Stimulated activated CD8-positive, alpha-beta memory T cell treated with anti-CD3 and anti-CD28 coated beads, Interleukin-4, amount 100 ng/mL, for 48 hours (primary cell): ENCODE data around the gene AKR1C3.
"Not testable (repeated sequence)": the region's sequence is repeated elsewhere in the genome, so short reads cannot be mapped to it uniquely, and the experiment has no call there.

Experiments
- DNase-seq: peaks from one replicate; pipeline ENCODE4 v3.0.0-alpha.2; 2020

Gene AKR1C3

DNA sequence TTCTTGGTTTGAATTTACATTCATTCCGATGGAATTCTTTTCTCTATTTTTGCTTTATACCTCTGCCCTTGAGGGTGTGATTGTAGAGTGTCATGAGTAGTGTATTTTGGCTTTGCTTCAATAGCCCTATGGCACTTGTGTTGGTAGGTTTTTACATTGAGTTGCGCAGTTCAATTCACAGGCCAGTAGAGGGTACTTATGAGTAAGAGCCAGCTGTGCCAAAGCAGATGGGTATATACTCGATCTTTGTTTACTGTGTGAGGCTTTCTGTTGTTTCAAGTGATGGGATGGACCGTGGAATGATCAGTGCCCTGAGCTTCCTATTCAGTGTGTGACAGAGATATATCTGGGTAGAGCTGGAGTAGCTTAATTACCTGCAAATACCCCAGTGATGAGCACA, 4.3 kb upstream of the AKR1C3 start:
- no peak for DNase-seq

DNA sequence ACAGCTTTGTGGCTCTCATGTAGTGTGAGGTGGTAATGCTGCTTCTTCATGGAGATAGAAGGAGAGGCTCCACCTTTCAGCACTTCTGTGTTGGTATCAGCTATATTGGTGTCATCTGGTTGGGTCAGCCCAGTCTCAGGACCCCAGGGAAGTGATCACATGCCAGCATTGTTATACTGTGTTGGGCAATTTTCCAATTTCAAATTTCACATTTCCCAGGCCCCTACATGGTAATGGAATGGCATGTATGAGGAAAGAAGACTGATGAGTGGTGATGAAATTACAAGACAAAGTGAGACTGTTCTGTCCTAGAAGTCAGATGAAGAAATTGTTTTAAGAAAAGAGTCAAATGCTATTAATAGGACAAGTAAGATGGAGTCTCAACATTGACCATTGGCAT, 3.7 kb upstream of the AKR1C3 start:
- DNase-seq, result no peak

DNA sequence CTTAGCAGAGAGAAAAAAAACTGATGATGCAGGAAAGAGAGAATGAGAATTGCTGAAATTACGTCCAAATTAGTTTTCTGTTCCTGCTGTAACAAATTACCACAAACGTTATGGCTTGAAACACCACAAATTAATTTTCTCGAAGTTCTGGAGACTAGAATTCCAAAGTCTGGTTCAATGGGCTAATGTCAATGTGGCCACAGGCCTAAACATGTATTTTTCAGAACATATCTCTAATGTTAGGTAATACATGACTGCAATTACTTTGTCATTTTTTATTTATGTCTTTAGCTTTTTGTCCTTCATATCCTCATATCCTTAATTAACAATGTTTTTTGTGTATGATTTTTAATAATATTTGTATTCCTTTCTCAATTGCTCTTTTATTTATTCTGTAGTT, 3.0 kb upstream of the AKR1C3 start:
- no peak for DNase-seq

DNA sequence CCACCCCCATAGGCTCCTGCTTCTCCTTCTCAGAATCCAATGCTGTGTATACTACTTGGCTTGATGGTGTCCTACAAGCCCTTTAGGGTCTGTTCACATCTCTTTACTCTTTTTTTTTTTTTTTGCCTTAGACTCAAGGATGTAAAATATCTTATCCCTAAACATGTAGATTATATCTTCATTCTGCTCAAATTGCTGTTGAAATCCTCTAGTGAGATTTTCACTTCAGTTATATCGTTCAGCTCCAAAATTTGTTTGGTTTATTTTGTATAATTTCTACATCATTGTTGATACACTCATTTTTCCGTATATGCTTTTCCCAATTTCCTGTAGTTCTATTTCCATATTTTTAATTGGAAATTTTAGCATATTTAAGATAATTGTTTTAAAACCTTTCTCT, 1.8 kb upstream of the AKR1C3 start:
- DNase-seq, result no peak

DNA sequence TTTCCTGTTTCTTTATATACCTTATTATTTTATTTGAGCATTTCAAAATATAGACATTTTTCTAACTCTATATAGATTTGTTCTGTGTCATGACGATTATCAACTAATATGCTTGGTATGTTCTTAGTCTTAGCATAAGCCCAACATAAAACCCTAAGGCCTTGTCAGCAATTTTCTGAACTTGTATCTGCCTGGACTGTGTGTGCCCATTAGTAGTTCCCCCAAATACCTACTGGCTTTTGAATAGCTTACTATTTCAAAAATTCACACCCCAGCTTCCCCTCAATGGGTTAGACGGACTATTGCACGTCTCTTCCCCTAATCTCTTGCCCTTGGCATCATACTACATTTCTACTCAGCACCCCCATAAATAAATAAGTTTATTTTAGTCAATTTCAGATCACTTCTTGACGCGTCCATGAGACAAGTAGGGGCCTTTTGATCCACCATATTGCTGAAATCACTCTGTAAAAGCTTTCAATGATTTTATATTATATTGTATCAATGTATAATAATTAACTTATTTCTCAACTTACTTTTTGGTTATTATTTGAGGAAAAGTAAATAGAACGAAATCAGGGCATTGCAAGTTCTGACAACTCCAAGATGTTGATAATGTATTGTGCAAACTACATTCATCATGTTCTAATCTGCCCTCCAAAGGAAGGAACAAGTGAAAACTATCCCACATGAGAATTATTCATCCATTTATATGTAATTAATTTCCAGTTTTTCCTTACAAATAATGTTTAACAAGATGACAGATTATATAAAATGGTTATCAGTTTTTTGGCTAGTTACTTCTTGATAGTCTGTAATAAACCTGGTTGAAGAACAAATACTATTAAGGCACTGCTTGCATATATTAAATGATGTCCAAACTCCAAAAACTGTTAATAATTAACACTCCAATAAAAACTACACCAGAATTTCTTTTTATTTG, 1.1 kb upstream of the AKR1C3 start:
- DNase-seq, result no peak

DNA sequence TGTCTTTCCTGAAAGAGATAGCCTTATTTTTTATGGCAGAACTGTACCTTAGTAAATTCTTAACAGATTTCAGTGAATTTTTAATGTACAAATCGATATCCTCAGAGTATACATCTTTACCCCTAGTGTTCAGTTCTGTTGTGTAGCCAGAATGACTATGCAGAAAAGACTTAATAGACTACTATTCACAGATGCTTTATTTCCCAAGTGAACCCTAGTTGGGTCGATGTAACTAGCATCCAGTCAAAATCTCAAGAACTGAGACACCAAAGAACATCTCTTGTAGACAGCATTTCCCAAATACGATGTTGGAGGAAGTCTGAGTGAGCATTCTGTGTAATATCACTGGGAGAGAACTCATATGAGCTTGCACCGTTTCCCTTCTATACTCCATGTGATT, 1.5 kb downstream of the AKR1C3 start:
- DNase-seq, result no peak

DNA sequence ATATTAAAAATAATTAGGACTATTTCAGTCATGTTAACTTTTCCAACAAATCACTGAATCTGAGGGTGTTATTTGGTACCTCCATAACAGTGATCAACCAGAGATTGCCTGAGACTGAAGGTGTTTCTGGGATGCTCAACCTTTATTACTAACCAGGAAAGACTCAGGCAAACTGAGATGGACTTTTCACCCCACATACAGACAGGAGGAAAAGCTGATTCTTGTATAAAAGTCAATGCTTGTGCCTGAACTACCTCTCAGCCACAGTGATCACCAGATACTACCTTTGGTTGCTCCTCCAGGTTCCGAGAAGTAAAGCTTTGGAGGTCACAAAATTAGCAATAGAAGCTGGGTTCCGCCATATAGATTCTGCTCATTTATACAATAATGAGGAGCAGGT, 1.9 kb downstream of the AKR1C3 start:
- DNase-seq, result no peak

DNA sequence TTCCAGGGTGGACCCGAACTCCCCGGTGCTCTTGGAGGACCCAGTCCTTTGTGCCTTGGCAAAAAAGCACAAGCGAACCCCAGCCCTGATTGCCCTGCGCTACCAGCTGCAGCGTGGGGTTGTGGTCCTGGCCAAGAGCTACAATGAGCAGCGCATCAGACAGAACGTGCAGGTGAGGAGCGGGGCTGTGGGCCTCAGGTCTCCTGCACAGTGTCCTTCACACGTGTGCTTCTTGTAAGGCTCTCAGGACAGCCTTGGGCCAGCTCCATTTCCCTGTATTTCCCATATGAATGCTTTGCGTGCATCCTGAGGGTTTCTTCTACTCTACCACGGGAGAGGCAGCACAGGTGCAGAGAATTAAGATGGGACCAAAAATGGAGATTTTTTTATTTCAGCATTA, 8.3 kb downstream of the AKR1C3 start:
- DNase-seq, result not testable (repeated sequence)

DNA sequence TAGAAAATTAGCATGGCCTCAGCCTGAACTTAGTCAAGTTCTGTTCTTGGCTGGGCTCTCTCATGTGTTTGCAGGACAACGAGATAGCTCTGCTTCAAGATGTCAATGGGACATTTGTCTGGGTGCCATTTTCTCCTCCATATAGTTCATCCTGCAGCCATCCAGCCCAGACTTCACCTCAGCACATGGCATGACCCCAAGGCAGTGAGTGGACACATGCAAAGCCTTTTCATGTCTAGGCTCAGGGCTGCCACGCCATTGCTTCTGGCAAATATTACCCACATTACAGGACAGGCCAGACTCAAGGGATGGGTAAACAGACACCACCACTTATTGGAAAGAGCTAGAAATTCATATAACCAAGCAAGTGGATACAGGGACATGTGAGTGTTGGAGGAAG, 9.3 kb downstream of the AKR1C3 start:
- no peak for DNase-seq

DNA sequence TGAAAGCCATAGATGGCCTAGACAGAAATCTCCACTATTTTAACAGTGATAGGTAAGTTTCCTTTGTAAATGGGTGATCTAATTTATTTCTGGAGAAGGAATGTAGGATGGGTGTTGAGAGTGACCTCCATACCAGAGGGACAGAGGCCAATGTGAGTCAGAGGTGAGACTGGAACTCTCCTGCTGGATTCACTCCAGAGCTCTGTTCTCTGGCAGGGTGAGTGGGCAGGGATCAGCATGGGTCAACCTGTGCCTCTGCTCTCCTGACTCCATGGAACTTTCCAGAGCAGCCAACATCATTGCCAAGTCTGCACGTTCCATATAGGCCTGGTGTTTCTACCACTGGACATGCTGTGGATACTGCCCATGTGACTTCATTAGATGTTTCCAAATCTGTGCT, 11.4 kb downstream of the AKR1C3 start:
- DNase-seq, result no peak

DNA sequence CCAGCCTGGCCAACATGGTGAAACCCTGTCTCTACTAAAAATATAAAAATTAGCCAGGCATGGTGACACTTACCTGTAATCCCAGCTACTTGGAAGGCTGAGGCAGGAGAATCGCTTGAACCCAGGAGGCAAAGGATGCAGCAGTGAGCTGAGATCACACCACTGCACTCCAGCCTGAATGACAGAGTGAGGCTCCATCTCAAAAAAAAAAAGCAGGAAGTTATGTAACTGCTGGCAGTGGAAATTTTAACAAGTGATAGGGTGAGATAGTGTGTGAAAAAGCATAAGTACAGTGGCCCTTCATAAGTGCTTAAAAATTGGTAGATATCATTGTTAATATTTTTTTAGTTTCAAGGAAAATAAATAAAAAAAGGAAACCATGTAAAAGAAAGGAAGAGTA, 12.3 kb downstream of the AKR1C3 start:
- no peak for DNase-seq

DNA sequence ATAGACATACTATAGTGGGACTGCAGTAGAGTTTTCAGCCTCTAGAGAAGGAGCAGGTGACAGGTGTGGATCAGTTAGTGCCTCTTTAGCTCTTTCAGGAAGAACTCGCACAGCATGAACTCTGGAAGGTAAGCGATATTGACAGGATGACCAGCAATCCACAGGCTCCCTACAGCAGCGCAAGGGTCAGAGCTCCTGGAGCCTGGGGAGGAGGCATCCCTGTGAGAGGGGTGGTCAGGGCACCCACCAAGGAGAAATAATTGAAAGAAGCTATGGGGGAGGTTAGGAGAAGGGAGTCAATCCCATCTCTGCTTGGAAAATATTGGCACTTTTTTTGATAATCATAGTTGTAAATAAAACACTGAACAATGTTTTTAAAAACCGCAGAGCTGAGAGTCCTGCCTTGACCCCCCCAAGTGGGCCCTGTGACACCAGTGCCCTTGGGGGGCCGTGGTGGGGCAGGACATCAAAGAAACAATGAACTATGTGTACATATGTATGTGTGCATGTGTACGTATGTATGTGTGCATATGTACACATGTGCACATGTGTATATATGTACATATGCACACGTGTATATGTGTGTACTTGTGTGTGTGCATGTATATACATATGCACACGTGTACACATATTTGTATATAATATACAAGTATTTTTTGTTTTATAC, 13.8 kb downstream of the AKR1C3 start:
- no peak for DNase-seq

DNA sequence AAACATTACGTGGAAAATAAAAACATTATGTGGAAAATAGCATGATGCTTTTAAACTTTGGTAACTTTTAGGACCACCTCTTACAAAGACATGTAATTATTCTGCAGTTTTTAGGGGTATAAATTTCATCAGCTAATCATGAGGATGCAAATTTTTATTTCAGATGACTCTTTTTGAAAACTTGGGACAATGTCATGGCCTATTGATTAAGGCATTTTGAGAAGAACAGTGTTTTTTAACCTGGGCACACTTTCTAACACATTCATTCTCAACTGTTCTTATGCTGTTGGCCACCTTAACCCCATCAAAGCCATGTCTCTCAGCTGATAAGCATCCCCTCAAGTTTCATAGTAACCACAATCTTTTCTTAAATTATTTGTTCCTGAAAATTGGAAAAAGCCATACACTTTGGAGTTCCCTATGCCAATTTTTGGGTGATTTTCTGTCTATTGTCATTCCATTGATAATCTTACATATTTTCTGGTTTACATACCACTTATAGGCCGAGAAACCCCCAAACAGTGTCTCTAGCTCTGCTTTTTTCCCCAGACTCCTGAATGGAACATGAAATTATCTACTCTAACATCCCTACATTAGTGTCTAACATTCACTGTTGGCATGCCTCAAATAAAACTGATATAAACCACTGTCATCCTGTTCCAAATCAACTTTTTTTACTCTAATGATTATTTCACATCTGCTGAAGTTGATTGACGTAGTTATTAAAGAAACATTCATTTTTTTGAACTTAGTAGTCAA, 14.6 kb downstream of the AKR1C3 start:
- DNase-seq, result no peak

DNA sequence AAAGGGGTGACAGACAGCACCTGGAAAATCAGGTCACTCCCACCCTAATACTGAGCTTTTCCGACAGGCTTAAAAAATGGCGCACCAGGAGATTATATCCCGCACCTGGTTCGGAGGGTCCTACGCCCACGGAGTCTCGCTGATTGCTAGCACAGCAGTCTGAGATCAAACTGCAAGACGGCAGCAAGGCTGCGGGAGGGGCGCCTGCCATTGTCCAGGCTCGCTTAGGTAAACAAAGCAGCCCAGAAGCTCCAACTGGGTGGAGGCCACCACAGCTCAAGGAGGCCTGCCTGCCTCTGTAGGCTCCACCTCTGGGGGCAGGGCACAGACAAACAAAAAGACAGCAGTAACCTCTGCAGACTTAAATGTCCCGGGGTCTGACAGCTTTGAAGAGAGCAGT, 15.6 kb downstream of the AKR1C3 start:
- not testable (repeated sequence) for DNase-seq

DNA sequence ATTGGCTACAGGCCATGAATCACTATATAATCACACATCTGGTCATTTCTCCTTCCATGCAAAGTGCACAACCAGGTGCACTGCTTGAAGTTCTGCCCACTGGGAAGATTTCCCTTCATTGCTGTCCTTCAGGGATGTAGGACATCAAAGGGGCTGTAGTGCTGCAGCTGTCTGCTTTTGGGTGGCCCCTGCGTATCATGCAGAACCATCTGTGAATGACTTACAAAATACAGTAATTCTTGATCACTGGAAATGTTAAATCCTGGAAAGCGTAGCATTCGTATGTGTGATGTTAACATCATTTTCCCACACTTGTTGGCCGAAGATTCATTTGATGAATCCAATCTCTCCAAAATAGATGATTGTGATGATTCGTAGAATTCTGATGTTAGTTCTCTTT, 22.4 kb downstream of the AKR1C3 start:
- no peak for DNase-seq

DNA sequence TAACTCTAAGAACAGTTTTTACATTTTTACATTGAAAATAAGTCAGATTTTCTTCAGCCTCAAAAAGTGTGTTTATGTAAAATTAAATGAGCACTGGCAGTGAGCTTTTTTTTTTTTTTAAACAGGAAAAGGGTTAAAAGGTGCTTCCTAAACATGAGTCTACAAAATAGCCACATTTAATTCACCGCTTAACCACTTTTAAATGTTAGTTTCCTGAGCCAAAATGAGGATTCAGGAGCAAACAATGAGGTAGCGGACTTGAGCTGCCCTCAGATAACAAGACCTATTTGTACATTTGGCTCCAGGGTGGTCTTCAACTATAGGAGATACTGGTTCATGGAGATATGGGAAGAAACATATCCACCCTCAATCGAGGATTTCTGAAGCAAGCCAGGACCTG, 22.8 kb downstream of the AKR1C3 start:
- DNase-seq, result no peak

DNA sequence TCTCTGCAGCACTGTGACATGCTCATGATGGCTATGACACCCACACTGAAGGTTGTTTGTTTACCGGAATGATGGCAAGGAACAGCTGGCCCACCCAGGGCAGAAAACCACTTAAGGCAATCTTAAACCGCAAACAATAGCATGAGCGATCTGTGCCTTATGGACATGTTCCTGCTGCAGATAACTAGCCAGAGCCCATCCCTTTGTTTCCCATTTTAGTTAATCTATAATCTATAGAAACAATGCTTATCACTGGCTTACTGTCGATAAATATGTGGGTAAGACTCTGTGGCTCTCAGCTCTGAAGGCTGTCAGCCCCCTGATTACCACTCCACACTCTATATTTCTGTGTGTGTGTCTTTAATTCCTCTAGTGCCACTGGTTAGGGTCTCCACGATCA, 25.8 kb downstream of the AKR1C3 start:
- DNase-seq, result not testable (repeated sequence)

DNA sequence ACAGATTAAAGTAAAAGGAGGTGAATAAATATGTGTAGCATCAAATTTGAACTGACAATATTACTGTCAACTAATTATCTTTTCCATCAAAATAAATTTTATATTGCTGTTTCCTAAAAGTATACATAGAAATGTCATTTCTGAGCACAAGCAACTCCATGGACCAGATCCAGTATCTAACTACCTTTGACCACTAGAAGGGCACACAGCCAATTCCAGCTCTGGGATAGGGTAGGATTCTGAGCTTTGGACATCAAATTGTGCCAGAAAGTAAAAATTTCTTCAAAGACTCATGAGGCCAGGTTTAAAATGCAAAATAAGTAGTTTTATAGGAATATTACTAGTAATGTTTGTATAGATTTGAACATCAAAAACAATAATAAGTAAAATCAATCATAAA, 29.7 kb downstream of the AKR1C3 start:
- DNase-seq, result no peak

DNA sequence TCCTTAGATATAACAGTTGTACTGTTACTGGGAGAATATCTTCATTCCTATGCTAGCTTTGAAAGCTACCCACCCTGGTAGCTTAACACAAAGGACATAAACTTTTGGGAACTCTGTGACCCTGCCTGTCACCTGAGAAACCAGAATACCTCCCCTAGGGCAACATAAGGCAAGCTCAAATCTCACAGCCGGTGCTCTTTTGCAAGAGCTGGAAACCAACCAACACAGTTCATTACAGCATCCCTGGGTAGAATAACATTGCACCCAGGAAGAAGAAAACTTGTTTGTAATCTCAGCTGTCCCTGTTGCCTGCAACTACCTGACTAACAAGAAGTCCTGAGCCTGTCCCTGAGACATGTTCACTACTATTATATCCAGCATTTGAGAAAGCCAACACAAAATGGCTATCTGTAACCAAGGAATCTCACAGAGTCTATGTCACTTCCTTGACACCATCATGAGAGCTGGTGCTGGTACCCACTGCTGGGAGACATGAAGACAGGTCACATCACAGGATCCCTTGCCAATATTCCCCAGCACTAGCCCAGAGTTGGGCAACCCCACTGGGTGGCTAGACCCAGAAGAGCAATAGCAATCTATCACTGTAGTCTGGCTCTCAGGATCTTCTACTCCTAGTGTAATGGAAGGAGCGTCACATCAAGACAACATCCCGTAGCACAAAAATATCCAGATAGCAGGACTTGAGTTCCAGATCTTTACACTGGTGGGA, 31.3 kb downstream of the AKR1C3 start:
- no peak for DNase-seq

DNA sequence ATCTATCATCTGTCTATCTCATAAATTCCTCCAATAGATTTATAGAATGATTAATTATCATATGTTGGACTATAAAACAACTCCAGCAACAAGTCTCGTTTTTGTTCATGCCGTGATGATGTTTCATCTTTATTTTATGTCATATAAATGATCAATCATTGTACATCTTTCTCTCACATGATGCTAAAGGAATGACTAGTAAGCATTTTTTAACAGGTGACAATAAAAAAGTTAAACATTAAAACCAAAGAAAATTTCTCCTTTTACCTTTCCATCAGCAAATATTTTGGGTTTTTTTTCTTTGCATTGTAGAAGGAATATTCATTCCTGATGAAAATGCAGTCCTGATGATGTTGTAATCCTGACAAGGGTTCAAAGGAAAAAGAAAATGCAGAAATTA, 41.4 kb downstream of the AKR1C3 start:
- no peak for DNase-seq

DNA sequence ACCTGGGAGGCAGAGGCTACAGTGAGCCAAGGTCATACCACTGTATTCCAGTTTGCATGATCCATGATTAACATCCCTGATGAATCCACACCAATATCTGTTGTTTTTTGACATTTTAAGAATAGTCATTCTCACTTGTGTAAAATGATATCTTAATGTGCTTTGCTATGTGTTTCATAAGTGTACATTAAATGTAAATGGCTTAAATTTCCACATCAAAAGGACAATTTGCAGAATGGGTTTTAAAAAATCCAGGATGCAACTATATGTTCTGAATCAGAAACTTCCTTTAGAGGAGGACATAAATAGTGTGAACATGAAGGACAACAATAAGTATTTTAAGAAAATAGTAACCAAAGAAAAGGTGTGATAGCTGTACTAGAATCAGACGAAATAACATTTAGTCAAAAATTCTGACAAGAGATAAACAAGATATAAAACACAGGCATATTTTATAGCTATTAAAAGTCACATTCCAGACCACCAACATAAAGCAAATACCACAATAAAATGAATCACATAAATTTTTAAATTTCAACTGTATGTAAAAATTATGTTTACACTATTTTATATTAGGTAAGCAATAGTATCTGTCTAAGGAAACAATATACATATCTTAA, 42.4 kb downstream of the AKR1C3 start:
- no peak for DNase-seq

DNA sequence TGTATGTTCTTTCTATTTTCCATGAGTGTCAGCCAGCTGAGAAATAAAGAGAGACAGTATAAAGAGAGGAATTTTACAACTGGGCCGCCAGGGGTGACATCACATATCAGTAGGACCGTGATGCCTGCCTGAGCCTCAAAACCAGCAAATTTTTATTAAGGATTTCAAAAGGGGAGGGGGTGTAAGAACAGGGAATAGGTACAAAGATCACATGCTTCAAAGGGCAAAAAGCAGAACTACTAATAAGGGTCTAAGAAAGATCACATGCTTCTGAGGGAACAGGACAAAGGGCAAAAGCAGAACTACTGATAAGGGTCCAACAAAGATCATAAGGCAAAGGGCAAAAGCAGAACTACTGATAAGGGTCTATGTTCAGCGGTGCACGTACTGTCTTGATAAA, 43.5 kb downstream of the AKR1C3 start:
- not testable (repeated sequence) for DNase-seq

DNA sequence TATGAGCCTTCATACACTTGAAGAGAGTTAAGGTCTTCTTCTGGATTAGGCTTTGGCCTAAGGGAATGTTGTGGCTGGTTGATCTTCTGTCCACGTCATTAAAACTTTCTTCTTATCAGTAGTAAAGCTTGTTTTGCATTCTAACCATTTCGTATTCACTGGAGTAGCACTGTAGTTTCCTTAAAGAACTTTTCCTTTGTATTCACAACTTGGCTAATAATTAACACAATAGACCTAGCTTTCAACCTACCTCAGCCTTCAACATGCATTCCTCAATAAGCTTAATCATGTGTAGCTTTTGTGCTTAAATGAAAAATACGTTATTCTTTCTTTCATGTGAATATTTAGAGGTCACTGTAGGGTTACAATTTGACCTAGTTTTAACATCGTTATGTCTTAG, 48.0 kb downstream of the AKR1C3 start:
- DNase-seq, result no peak
